ENCODE data around the gene TLE1. TPM values are rescaled to one million over a fixed set of nuclear protein-coding genes. Genes with fewer than 3 reads are reported as not detected.

TLE1 gene
- total RNA-seq, 1 experiment from 2014 or later = 49.0 TPM

GRCh38 chr9:81661339-81661738 lies 28.0 kb downstream of the TLE1 start:
- H3K9ac ChIP-seq (ENCODE audit: low read length) = no peak overlapping the region
- H2AFZ ChIP-seq (ENCODE audit: low read length) = no peak overlapping the region
- ChIA-PET POLR2A (ENCODE audit: unreplicated experiment) (no interaction called here), CTCF (no interaction called here)
- ATAC-seq = no peak
- H3K27me3 ChIP-seq (ENCODE audit: low read length) = no peaks in the 10 kb centered on the region
- DNase-seq = no peak
- H3K79me2 ChIP-seq (ENCODE audit: low read length) = peaks cover 78% of the 10 kb centered on the region
- no peaks in the 10 kb centered on the region for H3F3A ChIP-seq (ENCODE audit: low read length, unreplicated experiment)
- H3K27ac ChIP-seq (ENCODE audit: low read length) = no peak overlapping the region
- peaks cover 29% of the 10 kb centered on the region for H3K36me3 ChIP-seq (ENCODE audit: low read depth, low read length)
- peaks cover 4% of the 10 kb centered on the region; the same call in 1 of the 2 replicates for H4K20me1 ChIP-seq (ENCODE audit: low read length)
- peaks cover 17% of the 10 kb centered on the region for H3K4me1 ChIP-seq (ENCODE audit: insufficient read depth, low read length)
- no peaks in the 10 kb centered on the region for H3K9me2 ChIP-seq (replicated peaks; ENCODE audit: low read length)
- intact Hi-C loops (cut with micrococcal nuclease) = no loop called here
- H3K9me3 ChIP-seq (ENCODE audit: low read length) = no peaks in the 10 kb centered on the region
- no peak overlapping the region for H3K4me3 ChIP-seq (ENCODE audit: low read length)
- no peak for TF ChIP-seq EZH2 (IDR thresholded peaks at IDR 0.05; ENCODE audit: low read length, unreplicated experiment)
- TF ChIP-seq CTCF (conservative IDR thresholded peaks at IDR 0.05; ENCODE audit: low read depth, low read length) = no peak
- no peak for TF ChIP-seq EZH2phosphoT487 (IDR thresholded peaks at IDR 0.05; ENCODE audit: borderline replicate concordance, low read length)
- H3K4me2 ChIP-seq (ENCODE audit: low read length) = no peak overlapping the region
- BruUV-seq (replicated peaks) = no TSS peak

- H3K9ac ChIP-seq (ENCODE audit: low read length) = no peak overlapping the region
- peaks cover 42% of the 10 kb centered on the region for H3K4me1 ChIP-seq (ENCODE audit: insufficient read depth, low read length)
- H3K9me2 ChIP-seq (replicated peaks; ENCODE audit: low read length) = no peaks in the 10 kb centered on the region
- peaks cover 71% of the 10 kb centered on the region for H3K79me2 ChIP-seq (ENCODE audit: low read length)
- POLR2A ChIA-PET (ENCODE audit: unreplicated experiment) = no interaction called here
- ATAC-seq (peak; percentile 67), DNase-seq (peak; percentile 78)
- H2AFZ ChIP-seq (ENCODE audit: low read length) = no peak overlapping the region
- H3K27me3 ChIP-seq (ENCODE audit: low read length) = no peaks in the 10 kb centered on the region
- no TSS peak for BruUV-seq (replicated peaks)
- no peaks in the 10 kb centered on the region for H3F3A ChIP-seq (ENCODE audit: low read length, unreplicated experiment)
- no peaks in the 10 kb centered on the region for H3K9me3 ChIP-seq (ENCODE audit: low read length)
- H3K4me3 ChIP-seq (ENCODE audit: low read length) = no peak overlapping the region
- H3K4me2 ChIP-seq (ENCODE audit: low read length) = peak overlapping the region; percentile 57
- TF ChIP-seq CTCF (conservative IDR thresholded peaks at IDR 0.05; ENCODE audit: low read depth, low read length) = no peak
- TF ChIP-seq EZH2 (IDR thresholded peaks at IDR 0.05; ENCODE audit: low read length, unreplicated experiment) = no peak
- TF ChIP-seq EZH2phosphoT487 (IDR thresholded peaks at IDR 0.05; ENCODE audit: borderline replicate concordance, low read length) = no peak
- CTCF ChIA-PET = no interaction called here
- H3K27ac ChIP-seq (ENCODE audit: low read length) = peak overlapping the region; percentile 33
- intact Hi-C loops (cut with micrococcal nuclease) = loop anchor here (1.0 to 2.0 kb wide), 2 partner anchors 30 to 69 kb away; no protein-coding TSS in a partner anchor
- H4K20me1 ChIP-seq (ENCODE audit: low read length) = 0 out of 2 replicates have a peak, but pooled peaks cover 7% of the 10 kb centered on the region
- peaks cover 20% of the 10 kb centered on the region for H3K36me3 ChIP-seq (ENCODE audit: low read depth, low read length)
Measured at GRCh38 chr9:81656871-81657337, 32.4 kb downstream of the TLE1 start.

GRCh38 chr9:81656004-81656403 lies 33.3 kb downstream of the TLE1 start:
- TF ChIP-seq CTCF (conservative IDR thresholded peaks at IDR 0.05; ENCODE audit: low read depth, low read length) (no peak), EZH2 (IDR thresholded peaks at IDR 0.05; ENCODE audit: low read length, unreplicated experiment) (no peak), EZH2phosphoT487 (IDR thresholded peaks at IDR 0.05; ENCODE audit: borderline replicate concordance, low read length) (no peak)
- peak overlapping the region; percentile 57; the same call in 1 of the 2 replicates for H3K4me2 ChIP-seq (ENCODE audit: low read length)
- peaks cover 22% of the 10 kb centered on the region for H3K36me3 ChIP-seq (ENCODE audit: low read depth, low read length)
- no TSS peak for BruUV-seq (replicated peaks)
- POLR2A ChIA-PET (ENCODE audit: unreplicated experiment) = no interaction called here
- H3K27me3 ChIP-seq (ENCODE audit: low read length) = no peaks in the 10 kb centered on the region
- no peak for ATAC-seq
- H3K9me3 ChIP-seq (ENCODE audit: low read length) = no peaks in the 10 kb centered on the region
- H3K79me2 ChIP-seq (ENCODE audit: low read length) = peaks cover 69% of the 10 kb centered on the region
- H3K9me2 ChIP-seq (replicated peaks; ENCODE audit: low read length) = no peaks in the 10 kb centered on the region
- H3K27ac ChIP-seq (ENCODE audit: low read length) = no peak overlapping the region
- intact Hi-C loops (cut with micrococcal nuclease) = loop anchor here (1.0 to 2.0 kb wide), 2 partner anchors 31 to 68 kb away; no protein-coding TSS in a partner anchor
- 0 out of 2 replicates have a peak, but pooled peaks cover 7% of the 10 kb centered on the region for H4K20me1 ChIP-seq (ENCODE audit: low read length)
- H3K4me3 ChIP-seq (ENCODE audit: low read length) = no peak overlapping the region
- H3F3A ChIP-seq (ENCODE audit: low read length, unreplicated experiment) = no peaks in the 10 kb centered on the region
- DNase-seq = no peak
- H2AFZ ChIP-seq (ENCODE audit: low read length) = no peak overlapping the region
- CTCF ChIA-PET = no interaction called here
- H3K4me1 ChIP-seq (ENCODE audit: insufficient read depth, low read length) = peaks cover 42% of the 10 kb centered on the region
- no peak overlapping the region for H3K9ac ChIP-seq (ENCODE audit: low read length)

Data from PC-3 (cell line).